NCI-H2196 (cell line): ENCODE measurements around the gene KIRREL2.

Source experiments
- DNase-seq: peaks from one replicate; lab custom pipeline; 2025; ENCODE audit not compliant: unreplicated experiment; lab: John Stamatoyannopoulos, UW

The KIRREL2 gene

GRCh38 chr19:35844482-35845214, 12.1 kb upstream of the KIRREL2 start:
- no peak for DNase-seq

GRCh38 chr19:35845215-35846037, 11.3 kb upstream of the KIRREL2 start:
- DNase-seq: peak; percentile 24

GRCh38 chr19:35846038-35846668, 10.6 kb upstream of the KIRREL2 start:
- peak; percentile 10 for DNase-seq

GRCh38 chr19:35847911-35848310, 8.8 kb upstream of the KIRREL2 start:
- DNase-seq: no peak

GRCh38 chr19:35848486-35848885, 8.2 kb upstream of the KIRREL2 start:
- DNase-seq: no peak

GRCh38 chr19:35848919-35849505, 7.7 kb upstream of the KIRREL2 start:
- DNase-seq: no peak

GRCh38 chr19:35851213-35852028, 5.3 kb upstream of the KIRREL2 start:
- no peak for DNase-seq

- no peak for DNase-seq
These were observed 4.5 kb upstream of the KIRREL2 start, which contains the start of gene NPHS1 for GRCh38 chr19:35852029-35852780. Gene NPHS1 (minus strand): TSS chr19:35852504. CDS start chr19:35851837, 667 bp downstream.

- DNase-seq: no peak
These were observed 3.5 kb upstream of the KIRREL2 start for GRCh38 chr19:35853038-35853756.

GRCh38 chr19:35858311-35858710, 1.6 kb downstream of the KIRREL2 start:
- no peak for DNase-seq

GRCh38 chr19:35859414-35859813, 2.7 kb downstream of the KIRREL2 start:
- no peak for DNase-seq

GRCh38 chr19:35860436-35860817, 3.7 kb downstream of the KIRREL2 start:
- no peak for DNase-seq

GRCh38 chr19:35860818-35861639, 4.3 kb downstream of the KIRREL2 start:
- DNase-seq: no peak

- no peak for DNase-seq
These were observed 5.0 kb downstream of the KIRREL2 start for GRCh38 chr19:35861640-35862160.

GRCh38 chr19:35862528-35862927, 5.8 kb downstream of the KIRREL2 start:
- no peak for DNase-seq

- no peak for DNase-seq
These were observed 6.3 kb downstream of the KIRREL2 start for GRCh38 chr19:35863018-35863417.

- peak; percentile 72 for DNase-seq
These were observed 11.6 kb downstream of the KIRREL2 start, which contains the start of gene APLP1 for GRCh38 chr19:35868172-35868822. Gene APLP1 (plus strand): TSS chr19:35868574. CDS start chr19:35868637, 63 bp downstream.
